ENCODE measurements around the gene PRKCD. TPM values are rescaled to one million over a fixed set of nuclear protein-coding genes. Genes with fewer than 3 reads are reported as not detected.

The PRKCD gene
- total RNA-seq, 1 experiment from 2014 or later: 25.2 TPM

- DNase-seq: no peak
- intact Hi-C loops (cut with micrococcal nuclease; ENCODE audit: unreplicated experiment): loop anchor here (5.0 kb wide), 2 partner anchors 65 to 130 kb away; no protein-coding TSS in a partner anchor
- Mint-ChIP-seq H3K36me3 (ENCODE audit: insufficient read depth, unreplicated experiment) (peaks cover 87% of the 10 kb centered on the region), H3K4me1 (ENCODE audit: low read depth, unreplicated experiment) (no peaks in the 10 kb centered on the region), H3K27me3 (ENCODE audit: unreplicated experiment) (no peaks in the 10 kb centered on the region), H3K4me3 (ENCODE audit: low read depth, unreplicated experiment) (no peak overlapping the region), H3K27ac (ENCODE audit: unreplicated experiment) (peak overlapping the region; percentile 67), H3K9me3 (ENCODE audit: low read depth, unreplicated experiment) (no peaks in the 10 kb centered on the region)
- TF ChIP-seq, protein P1, sequence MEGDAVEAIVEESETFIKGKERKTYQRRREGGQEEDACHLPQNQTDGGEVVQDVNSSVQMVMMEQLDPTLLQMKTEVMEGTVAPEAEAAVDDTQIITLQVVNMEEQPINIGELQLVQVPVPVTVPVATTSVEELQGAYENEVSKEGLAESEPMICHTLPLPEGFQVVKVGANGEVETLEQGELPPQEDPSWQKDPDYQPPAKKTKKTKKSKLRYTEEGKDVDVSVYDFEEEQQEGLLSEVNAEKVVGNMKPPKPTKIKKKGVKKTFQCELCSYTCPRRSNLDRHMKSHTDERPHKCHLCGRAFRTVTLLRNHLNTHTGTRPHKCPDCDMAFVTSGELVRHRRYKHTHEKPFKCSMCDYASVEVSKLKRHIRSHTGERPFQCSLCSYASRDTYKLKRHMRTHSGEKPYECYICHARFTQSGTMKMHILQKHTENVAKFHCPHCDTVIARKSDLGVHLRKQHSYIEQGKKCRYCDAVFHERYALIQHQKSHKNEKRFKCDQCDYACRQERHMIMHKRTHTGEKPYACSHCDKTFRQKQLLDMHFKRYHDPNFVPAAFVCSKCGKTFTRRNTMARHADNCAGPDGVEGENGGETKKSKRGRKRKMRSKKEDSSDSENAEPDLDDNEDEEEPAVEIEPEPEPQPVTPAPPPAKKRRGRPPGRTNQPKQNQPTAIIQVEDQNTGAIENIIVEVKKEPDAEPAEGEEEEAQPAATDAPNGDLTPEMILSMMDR (IDR thresholded peaks at IDR 0.05; ENCODE audit: unreplicated experiment): no peak
- CTCF ChIA-PET: no interaction called here
- no TSS peak for BruUV-seq (replicated peaks)
These were observed 60.8 kb downstream of the PRKCD start for GRCh38 chr3:53221827-53222182.

DNA sequence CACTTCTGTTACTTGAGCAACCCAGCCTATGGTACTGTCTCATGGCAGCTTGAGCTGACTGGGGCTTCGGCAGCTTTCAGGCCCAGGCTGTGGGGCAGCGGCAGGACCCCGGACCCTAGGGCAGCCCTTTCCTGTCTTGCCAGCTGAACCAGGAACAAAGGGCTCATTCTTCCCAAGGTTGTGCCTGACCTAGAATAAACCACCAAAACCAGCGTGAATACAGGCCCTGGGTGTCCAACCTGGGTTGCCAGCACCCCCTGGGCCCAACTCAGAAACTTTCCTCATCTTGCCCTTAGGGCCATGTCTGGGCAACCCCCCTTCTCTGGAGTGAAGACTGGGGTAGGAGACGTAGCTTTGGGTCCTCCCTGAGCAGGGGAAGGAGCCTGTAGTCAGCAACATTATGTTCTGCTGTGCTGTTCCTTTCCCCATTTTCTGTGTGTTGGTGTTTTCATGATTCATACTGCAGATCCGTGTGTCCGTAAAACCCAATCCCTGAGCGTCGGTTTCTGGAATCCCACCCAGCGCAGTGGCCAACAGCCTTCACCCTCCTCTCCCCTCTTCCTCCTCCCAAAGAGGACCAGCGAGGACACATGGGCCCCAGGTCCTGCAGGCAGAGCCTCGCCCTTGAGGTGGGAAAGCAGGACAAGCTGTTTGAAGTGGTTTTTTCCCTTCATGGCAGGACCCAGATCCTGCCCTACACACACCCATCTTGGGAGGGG lies 61.3 kb downstream of the PRKCD start:
- no peak for DNase-seq
- H3K4me3 Mint-ChIP-seq (ENCODE audit: low read depth, unreplicated experiment): no peak overlapping the region
- CTCF ChIA-PET: no interaction called here
- no TSS peak for BruUV-seq (replicated peaks)
- TF ChIP-seq, protein P1 (IDR thresholded peaks at IDR 0.05; ENCODE audit: unreplicated experiment): no peak
- no peaks in the 10 kb centered on the region for H3K4me1 Mint-ChIP-seq (ENCODE audit: low read depth, unreplicated experiment)
- peaks cover 85% of the 10 kb centered on the region for H3K36me3 Mint-ChIP-seq (ENCODE audit: insufficient read depth, unreplicated experiment)
- no peaks in the 10 kb centered on the region for H3K27me3 Mint-ChIP-seq (ENCODE audit: unreplicated experiment)
- H3K27ac Mint-ChIP-seq (ENCODE audit: unreplicated experiment): peak overlapping the region; percentile 67
- intact Hi-C loops (cut with micrococcal nuclease; ENCODE audit: unreplicated experiment): loop anchor here (5.0 kb wide), 2 partner anchors 65 to 130 kb away; no protein-coding TSS in a partner anchor
- no peaks in the 10 kb centered on the region for H3K9me3 Mint-ChIP-seq (ENCODE audit: low read depth, unreplicated experiment)

DNA sequence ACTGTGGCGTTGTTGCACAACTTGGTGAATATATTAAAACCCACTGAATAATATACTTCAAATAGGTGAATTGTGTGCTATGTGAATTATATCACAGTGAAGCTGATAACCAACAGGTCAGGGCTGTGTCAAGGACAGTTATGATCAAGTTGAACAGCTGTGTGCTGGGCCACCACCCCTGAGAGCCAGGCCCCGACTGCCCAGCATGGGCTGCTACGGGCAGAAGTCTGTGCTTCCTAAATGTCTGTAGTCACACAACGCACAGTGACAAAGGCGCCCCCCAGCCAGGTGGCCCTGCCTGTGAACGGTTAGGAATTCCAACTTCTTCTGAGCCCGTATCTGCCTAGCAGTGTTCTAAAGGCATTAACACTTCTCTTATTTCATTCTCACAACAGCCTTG lies 62.0 kb downstream of the PRKCD start:
- H3K4me1 Mint-ChIP-seq (ENCODE audit: low read depth, unreplicated experiment): no peaks in the 10 kb centered on the region
- H3K4me3 Mint-ChIP-seq (ENCODE audit: low read depth, unreplicated experiment): no peak overlapping the region
- no peak for DNase-seq
- no peaks in the 10 kb centered on the region for H3K27me3 Mint-ChIP-seq (ENCODE audit: unreplicated experiment)
- BruUV-seq (replicated peaks): no TSS peak
- H3K9me3 Mint-ChIP-seq (ENCODE audit: low read depth, unreplicated experiment): no peaks in the 10 kb centered on the region
- H3K36me3 Mint-ChIP-seq (ENCODE audit: insufficient read depth, unreplicated experiment): peaks cover 81% of the 10 kb centered on the region
- TF ChIP-seq, protein P1 (IDR thresholded peaks at IDR 0.05; ENCODE audit: unreplicated experiment): no peak
- intact Hi-C loops (cut with micrococcal nuclease; ENCODE audit: unreplicated experiment): loop anchor here (5.0 kb wide), 2 partner anchors 64 to 129 kb away; no protein-coding TSS in a partner anchor
- H3K27ac Mint-ChIP-seq (ENCODE audit: unreplicated experiment): no peak overlapping the region
- CTCF ChIA-PET: no interaction called here

DNA sequence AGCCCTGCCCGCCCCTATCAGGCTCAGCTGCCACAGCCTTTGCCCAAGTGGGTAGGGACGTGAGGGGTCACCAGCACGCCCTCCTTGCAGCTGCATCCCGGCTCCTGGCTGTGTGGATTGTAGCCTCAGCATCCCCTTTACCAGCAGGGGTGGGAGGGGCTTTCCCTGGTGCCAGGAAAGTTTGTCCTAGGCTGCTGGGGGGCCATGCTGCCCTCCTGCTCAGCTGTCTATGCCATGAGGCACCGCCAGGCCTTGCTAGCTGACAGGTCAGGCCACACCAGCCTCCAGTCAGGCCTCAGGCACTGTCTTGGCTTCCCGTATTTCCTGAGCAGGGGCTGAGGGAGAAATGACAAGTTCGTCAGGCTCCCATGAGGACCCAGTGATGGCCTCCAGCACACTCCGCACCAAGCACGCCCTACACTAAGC lies 62.5 kb downstream of the PRKCD start:
- Mint-ChIP-seq H3K36me3 (ENCODE audit: insufficient read depth, unreplicated experiment) (peaks cover 79% of the 10 kb centered on the region), H3K9me3 (ENCODE audit: low read depth, unreplicated experiment) (no peaks in the 10 kb centered on the region), H3K27me3 (ENCODE audit: unreplicated experiment) (no peaks in the 10 kb centered on the region), H3K4me1 (ENCODE audit: low read depth, unreplicated experiment) (no peaks in the 10 kb centered on the region), H3K27ac (ENCODE audit: unreplicated experiment) (peak overlapping the region; percentile 47), H3K4me3 (ENCODE audit: low read depth, unreplicated experiment) (no peak overlapping the region)
- BruUV-seq (replicated peaks): no TSS peak
- CTCF ChIA-PET: no interaction called here
- no peak for DNase-seq
- intact Hi-C loops (cut with micrococcal nuclease; ENCODE audit: unreplicated experiment): loop anchor here (5.0 kb wide), 2 partner anchors 64 to 129 kb away; no protein-coding TSS in a partner anchor
- TF ChIP-seq, protein P1 (IDR thresholded peaks at IDR 0.05; ENCODE audit: unreplicated experiment): no peak
